ENCODE data around the gene SBF1.

The SBF1 gene

GRCh38 chr22:50505776-50506610 lies 31.2 kb upstream of the SBF1 start:
- no peak for DNase-seq

- no peak for DNase-seq
Measured at GRCh38 chr22:50505276-50505775, 30.5 kb upstream of the SBF1 start.

GRCh38 chr22:50504369-50505211 lies 29.8 kb upstream of the SBF1 start:
- DNase-seq = no peak

GRCh38 chr22:50503475-50504145 lies 28.8 kb upstream of the SBF1 start:
- no peak for DNase-seq

GRCh38 chr22:50502628-50503474 lies 28.0 kb upstream of the SBF1 start:
- DNase-seq = no peak

- no peak for DNase-seq
Measured at GRCh38 chr22:50502096-50502495, 27.3 kb upstream of the SBF1 start.

GRCh38 chr22:50500452-50500851 lies 25.6 kb upstream of the SBF1 start:
- DNase-seq = no peak

GRCh38 chr22:50498322-50498890 lies 23.6 kb upstream of the SBF1 start:
- peak; percentile 68 for DNase-seq

GRCh38 chr22:50497093-50497492 lies 22.3 kb upstream of the SBF1 start:
- DNase-seq = no peak

GRCh38 chr22:50490531-50491308 lies 15.9 kb upstream of the SBF1 start:
- no peak for DNase-seq

GRCh38 chr22:50489363-50490243 lies 14.8 kb upstream of the SBF1 start:
- no peak for DNase-seq

GRCh38 chr22:50488886-50489285 lies 14.1 kb upstream of the SBF1 start:
- DNase-seq = no peak

- no peak for DNase-seq
Measured at GRCh38 chr22:50488006-50488677, 13.3 kb upstream of the SBF1 start.

- no peak for DNase-seq
Measured at GRCh38 chr22:50487290-50488005, 12.6 kb upstream of the SBF1 start.

GRCh38 chr22:50486561-50487289 lies 11.9 kb upstream of the SBF1 start, which contains the start of gene MIOX:
Gene MIOX, plus strand, starts transcription at chr22:50486859. Its CDS starts 39 bp downstream, at chr22:50486898.
- DNase-seq = no peak

GRCh38 chr22:50485221-50486131 lies 10.6 kb upstream of the SBF1 start:
- no peak for DNase-seq

Measured in activated naive CD4-positive, alpha-beta T cell treated with Interleukin-2 at 50 U/mL for 16 hours (primary cell).